Stomach (tissue), 4 donors: ENCODE measurements around the gene IGF1R.

Experiments used
- POLR2A ChIP-seq, 4 donors: fragments of 450-650 bp; IDR thresholded peaks; one replicate each; pipeline ENCODE4 v1.6.1; 2016; ENCODE audit warnings: antibody characterized with exemption in 4 of 4, control low read depth in 2 of 4, mild to moderate bottlenecking in 1 of 4, moderate library complexity in 1 of 4
- POLR2AphosphoS5 ChIP-seq, 3 donors: sonication (generic); formaldehyde crosslinking; IDR thresholded peaks; one replicate each; pipeline ENCODE4 v1.6.1; 2016; ENCODE audit warnings: antibody characterized with exemption in 3 of 3

DNA sequence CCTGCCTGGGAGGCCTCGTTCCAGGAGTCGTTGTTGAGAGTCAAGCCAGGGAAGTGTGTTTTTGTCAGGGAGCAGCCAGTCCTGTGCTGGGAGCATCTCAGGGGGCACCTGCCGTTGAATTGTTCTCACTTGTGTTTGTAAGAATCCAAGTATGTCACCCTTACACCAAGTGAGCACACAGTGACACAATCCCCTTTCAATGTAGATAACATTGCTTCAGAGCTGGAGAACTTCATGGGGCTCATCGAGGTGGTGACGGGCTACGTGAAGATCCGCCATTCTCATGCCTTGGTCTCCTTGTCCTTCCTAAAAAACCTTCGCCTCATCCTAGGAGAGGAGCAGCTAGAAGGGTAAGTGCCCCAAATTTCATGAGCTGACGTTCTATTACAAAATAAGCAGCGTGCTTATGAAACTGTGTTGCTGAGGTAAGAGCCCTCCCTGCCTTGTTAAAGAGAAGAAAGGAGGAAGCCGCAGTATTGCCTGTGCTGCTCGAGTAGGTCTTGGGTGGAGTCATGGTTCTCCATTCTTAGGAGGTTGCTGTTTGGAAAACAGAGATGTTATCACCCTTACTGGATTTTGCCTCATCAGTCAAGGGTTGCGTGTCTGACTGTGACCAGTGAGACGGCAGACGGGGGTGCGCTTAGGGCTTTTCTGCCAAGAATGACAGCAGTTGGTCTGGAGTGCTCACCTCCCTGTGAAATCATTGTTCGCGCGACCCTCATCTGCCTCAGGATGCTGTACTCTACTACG, 251.1 kb downstream of the IGF1R start:
- TF ChIP-seq POLR2A (IDR thresholded peaks at IDR 0.05) (no peak), POLR2AphosphoS5 (IDR thresholded peaks at IDR 0.05) (no peak)
